GM21737 (cell line): Measurements from ENCODE around the gene TP63.
A peak's percentile ranks its signal among the peaks of the same experiment; 100 is the strongest.

Experiments used
- ATAC-seq: cut with Tn5 transposase; IDR thresholded peaks from one replicate; pipeline ENCODE4 v1.9.1; 2021; ENCODE audit warnings: mild to moderate bottlenecking, moderate library complexity; ENCODE audit not compliant: unreplicated experiment

TP63 gene

GRCh38 chr3:189842681-189843602 is 211.8 kb downstream of the TP63 start:
- ATAC-seq = no peak

DNA sequence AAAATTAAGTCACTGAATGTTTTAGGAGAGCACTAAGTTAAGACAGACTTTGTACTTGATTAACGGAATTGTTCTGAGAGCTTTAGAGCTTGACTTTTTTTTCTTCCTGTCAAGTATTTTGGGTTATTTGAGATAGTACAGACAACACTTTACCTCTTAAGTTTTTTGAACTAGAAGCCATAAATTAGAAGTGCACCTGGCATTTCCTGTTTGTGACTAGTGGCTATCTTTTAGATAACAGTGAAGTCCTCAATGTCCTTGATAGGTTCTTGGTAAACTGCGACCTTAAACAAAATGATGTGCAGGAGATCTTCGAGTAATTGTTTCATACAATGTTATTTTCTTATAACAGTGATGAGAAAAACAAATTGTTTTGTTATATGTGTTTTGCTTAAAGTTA is 213.9 kb downstream of the TP63 start:
- ATAC-seq = no peak

DNA sequence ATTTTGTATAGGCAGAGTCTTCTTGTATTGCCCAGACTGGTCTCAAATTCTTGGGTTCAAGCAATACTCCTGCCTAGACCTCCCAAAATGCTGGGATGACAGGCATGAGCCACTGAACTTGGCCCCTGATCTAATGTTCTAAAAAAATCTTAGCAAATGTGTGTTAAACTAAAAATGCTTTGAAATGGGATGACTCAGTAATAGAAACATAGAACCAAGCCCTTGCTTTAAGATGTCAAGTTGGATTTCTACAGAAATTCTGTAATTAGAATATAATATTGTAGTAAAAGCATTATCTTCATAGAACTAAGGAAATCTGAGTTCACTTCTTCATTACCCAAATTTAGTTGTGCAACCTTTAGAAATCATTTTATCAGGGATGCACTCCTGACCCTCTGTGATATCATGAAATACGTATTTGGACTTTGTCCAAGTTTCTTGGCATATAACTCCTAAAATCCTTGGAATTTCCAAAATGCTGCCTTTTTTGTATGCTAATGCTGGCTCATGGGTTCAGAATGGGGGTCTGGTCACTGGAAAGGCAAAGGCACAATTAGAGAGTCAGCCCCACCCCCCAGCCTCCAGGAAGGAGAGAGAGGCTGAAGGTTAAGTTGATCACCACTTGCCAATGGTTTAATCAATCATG is 217.3 kb downstream of the TP63 start:
- ATAC-seq = no peak

GRCh38 chr3:189849262-189849661 is 218.1 kb downstream of the TP63 start:
- ATAC-seq = no peak

- no peak for ATAC-seq
Observed at GRCh38 chr3:189851682-189852081, 220.5 kb downstream of the TP63 start.

GRCh38 chr3:189853906-189854305 is 222.7 kb downstream of the TP63 start:
- ATAC-seq = no peak

DNA sequence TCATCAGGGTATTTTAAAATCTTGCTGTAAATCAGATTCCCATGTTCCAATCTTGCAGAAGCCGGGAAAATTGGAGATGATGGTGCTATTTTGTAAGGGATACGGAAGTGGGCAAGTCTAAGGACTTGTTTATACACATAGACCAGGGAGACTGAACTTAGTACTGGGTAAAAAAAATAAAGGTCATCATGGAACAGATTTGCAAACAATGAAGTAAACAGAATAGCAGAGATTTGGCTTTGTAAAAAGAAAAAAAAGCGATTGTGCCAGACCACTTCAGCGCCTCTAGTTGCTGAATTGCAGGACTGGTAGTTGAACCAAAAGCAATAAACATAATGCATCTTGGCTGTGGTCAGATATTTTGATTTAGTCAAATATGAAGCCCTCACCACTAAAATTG is 229.1 kb downstream of the TP63 start:
- ATAC-seq = no peak

DNA sequence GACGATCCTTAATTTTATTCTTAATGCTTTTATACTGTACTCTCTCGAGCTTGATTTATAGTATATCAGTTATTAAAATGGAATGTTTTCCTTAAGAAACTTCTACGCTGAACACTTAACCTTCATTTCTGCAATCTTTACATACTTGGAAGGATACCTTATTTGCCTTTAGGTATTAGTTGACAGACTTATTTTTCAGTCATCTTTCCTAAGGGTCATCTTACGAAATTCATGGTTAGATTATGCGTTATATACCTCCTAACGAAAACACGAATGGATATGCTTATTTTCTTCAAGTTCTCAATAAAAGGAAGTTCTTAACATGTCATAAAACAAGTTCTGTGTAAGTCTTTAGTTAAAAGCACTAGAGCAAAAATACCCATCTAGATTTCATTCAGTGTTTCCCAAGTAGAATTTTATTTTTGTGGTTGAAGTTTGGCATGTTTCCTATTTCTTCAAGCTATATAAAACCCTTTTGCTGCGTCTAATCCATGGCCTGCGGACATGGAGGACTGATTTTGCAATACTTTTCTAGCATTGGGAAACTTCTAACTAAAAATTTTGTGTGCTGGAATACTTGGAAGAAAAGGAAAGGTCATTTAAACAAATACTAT is 231.3 kb downstream of the TP63 start:
- ATAC-seq = no peak

DNA sequence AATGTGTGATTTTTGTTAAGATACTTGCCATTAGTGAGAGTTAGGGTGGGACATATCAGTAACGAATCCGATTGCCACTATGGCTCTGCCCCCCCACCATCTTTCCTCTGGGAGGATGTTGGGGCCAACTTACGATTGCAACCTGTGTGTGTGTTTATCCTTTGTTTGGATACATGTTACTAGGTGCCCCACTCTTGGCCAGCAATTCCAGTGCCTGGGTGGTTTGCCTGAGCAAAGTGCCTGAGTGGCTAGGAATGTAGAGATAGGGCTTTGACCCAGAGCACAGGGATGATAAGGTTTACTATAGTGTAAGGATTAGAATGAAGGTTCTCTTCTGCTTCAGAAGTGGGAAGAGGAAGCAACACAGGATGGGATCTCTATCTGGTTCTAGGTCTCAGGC is 231.8 kb downstream of the TP63 start:
- no peak for ATAC-seq

DNA sequence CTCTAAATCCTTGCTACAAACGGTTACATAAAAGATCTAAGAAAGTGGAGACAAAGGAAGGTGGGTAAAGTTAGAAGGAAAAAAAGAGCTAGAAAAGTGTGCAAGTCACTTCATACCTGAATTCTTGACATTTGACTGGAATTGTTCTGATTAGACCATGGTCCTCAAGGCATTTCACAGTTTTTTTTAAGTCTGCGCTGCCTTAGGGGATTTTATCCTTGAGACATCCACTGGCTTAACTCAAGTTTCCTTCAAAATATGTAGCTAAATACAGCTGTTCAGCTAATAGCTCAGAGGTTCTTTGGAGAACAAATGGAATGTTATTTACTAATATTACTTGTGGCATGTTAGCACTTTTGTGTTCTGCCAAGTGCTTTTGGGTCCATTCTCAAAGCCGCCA is 236.9 kb downstream of the TP63 start:
- no peak for ATAC-seq

GRCh38 chr3:189869165-189869564 is 238.0 kb downstream of the TP63 start:
- no peak for ATAC-seq

GRCh38 chr3:189871418-189871817 is 240.2 kb downstream of the TP63 start:
- no peak for ATAC-seq

GRCh38 chr3:189883113-189883753 is 252.0 kb downstream of the TP63 start:
- peak; percentile 67 for ATAC-seq

GRCh38 chr3:189890496-189890895 is 259.3 kb downstream of the TP63 start:
- ATAC-seq = no peak

DNA sequence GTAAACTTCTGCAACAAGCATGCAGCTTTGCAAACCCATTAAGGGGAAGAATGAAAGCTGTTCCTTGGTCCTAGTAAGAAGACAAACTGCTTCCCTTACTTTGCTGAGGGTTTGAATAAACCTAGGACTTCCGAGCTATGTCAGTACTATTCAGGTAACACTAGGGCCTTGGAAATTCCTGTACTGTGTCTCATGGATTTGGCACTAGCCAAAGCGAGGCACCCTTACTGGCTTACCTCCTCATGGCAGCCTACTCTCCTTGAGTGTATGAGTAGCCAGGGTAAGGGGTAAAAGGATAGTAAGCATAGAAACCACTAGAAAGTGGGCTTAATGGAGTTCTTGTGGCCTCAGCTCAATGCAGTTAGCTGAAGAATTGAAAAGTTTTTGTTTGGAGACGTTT is 265.3 kb downstream of the TP63 start:
- ATAC-seq = no peak

GRCh38 chr3:189897406-189897805 is 266.2 kb downstream of the TP63 start:
- no peak for ATAC-seq

GRCh38 chr3:189898559-189899153 is 267.5 kb downstream of the TP63 start:
- no peak for ATAC-seq

GRCh38 chr3:189899186-189899585 is 268.0 kb downstream of the TP63 start:
- ATAC-seq = no peak

GRCh38 chr3:189900578-189900977 is 269.4 kb downstream of the TP63 start:
- no peak for ATAC-seq

DNA sequence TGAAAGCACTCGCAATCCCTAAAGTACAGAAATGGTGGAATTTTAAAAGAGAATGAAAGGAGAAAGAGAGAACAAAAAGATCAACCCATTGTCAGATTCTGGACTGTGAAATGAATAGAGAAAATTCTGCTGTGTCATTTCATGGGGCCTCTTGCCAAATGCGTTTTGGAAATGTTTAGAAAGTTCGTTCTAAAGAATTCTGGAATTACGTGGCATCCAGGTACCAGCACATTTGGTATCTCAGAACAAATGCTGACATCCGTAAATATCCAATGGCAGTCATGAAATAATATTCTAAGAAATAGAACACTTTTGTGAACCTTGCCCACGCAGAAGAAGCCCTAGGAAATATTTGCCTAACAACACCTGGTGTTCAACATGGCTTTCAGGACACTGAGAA is 270.3 kb downstream of the TP63 start:
- ATAC-seq = no peak
